ENCODE results near the gene TOP1. TPM values are rescaled to one million over a fixed set of nuclear protein-coding genes. Genes with fewer than 3 reads are reported as not detected.
A peak's percentile ranks its signal among the peaks of the same experiment; 100 is the strongest.

TOP1 gene
- total RNA-seq, 1 donor from 2014 or later = 72.7 TPM

- Mint-ChIP-seq H3K27ac (ENCODE audit: unreplicated experiment) (no peak overlapping the region), H3K4me1 (ENCODE audit: unreplicated experiment) (peaks cover 32% of the 10 kb centered on the region), H3K36me3 (ENCODE audit: low read depth, unreplicated experiment) (peaks cover 7% of the 10 kb centered on the region), H3K27me3 (ENCODE audit: unreplicated experiment) (peaks cover 2% of the 10 kb centered on the region), H3K9me3 (ENCODE audit: unreplicated experiment) (no peaks in the 10 kb centered on the region), H3K4me3 (ENCODE audit: unreplicated experiment) (peak overlapping the region; percentile 62)
- TF ChIP-seq CTCF (IDR thresholded peaks at IDR 0.05; ENCODE audit: unreplicated experiment) = no peak
- no peak for DNase-seq (ENCODE audit: low spot score)
Measured at GRCh38 chr20:41027872-41028358, 707 bp upstream of the TOP1 start.

- peak overlapping the region; percentile 98 for H3K27ac Mint-ChIP-seq (ENCODE audit: unreplicated experiment)
- peak; percentile 53 for DNase-seq (ENCODE audit: low spot score)
- no peak for TF ChIP-seq CTCF (IDR thresholded peaks at IDR 0.05; ENCODE audit: unreplicated experiment)
- peak overlapping the region; percentile 97 for H3K4me3 Mint-ChIP-seq (ENCODE audit: unreplicated experiment)
- peaks cover 7% of the 10 kb centered on the region for H3K36me3 Mint-ChIP-seq (ENCODE audit: low read depth, unreplicated experiment)
- peaks cover 39% of the 10 kb centered on the region for H3K4me1 Mint-ChIP-seq (ENCODE audit: unreplicated experiment)
- peaks cover 2% of the 10 kb centered on the region for H3K27me3 Mint-ChIP-seq (ENCODE audit: unreplicated experiment)
- no peaks in the 10 kb centered on the region for H3K9me3 Mint-ChIP-seq (ENCODE audit: unreplicated experiment)
Measured at GRCh38 chr20:41029150-41029901, 704 bp downstream of the TOP1 start.

- Mint-ChIP-seq H3K27ac (ENCODE audit: unreplicated experiment) (peak overlapping the region; percentile 98), H3K27me3 (ENCODE audit: unreplicated experiment) (peaks cover 2% of the 10 kb centered on the region), H3K4me1 (ENCODE audit: unreplicated experiment) (peaks cover 43% of the 10 kb centered on the region), H3K4me3 (ENCODE audit: unreplicated experiment) (peak overlapping the region; percentile 97), H3K36me3 (ENCODE audit: low read depth, unreplicated experiment) (peaks cover 7% of the 10 kb centered on the region), H3K9me3 (ENCODE audit: unreplicated experiment) (no peaks in the 10 kb centered on the region)
- no peak for DNase-seq (ENCODE audit: low spot score)
- TF ChIP-seq CTCF (IDR thresholded peaks at IDR 0.05; ENCODE audit: unreplicated experiment) = no peak
Measured at GRCh38 chr20:41030061-41030460, 1.4 kb downstream of the TOP1 start.

GRCh38 chr20:41030531-41031242 is 2.1 kb downstream of the TOP1 start:
- TF ChIP-seq CTCF (IDR thresholded peaks at IDR 0.05; ENCODE audit: unreplicated experiment) = no peak
- no peak for DNase-seq (ENCODE audit: low spot score)
- Mint-ChIP-seq H3K4me3 (ENCODE audit: unreplicated experiment) (peak overlapping the region; percentile 97), H3K9me3 (ENCODE audit: unreplicated experiment) (no peaks in the 10 kb centered on the region), H3K27me3 (ENCODE audit: unreplicated experiment) (peaks cover 2% of the 10 kb centered on the region), H3K4me1 (ENCODE audit: unreplicated experiment) (peaks cover 43% of the 10 kb centered on the region), H3K27ac (ENCODE audit: unreplicated experiment) (peak overlapping the region; percentile 98), H3K36me3 (ENCODE audit: low read depth, unreplicated experiment) (peaks cover 7% of the 10 kb centered on the region)

GRCh38 chr20:41031243-41031619 is 2.6 kb downstream of the TOP1 start:
- no peak for TF ChIP-seq CTCF (IDR thresholded peaks at IDR 0.05; ENCODE audit: unreplicated experiment)
- Mint-ChIP-seq H3K9me3 (ENCODE audit: unreplicated experiment) (no peaks in the 10 kb centered on the region), H3K27ac (ENCODE audit: unreplicated experiment) (no peak overlapping the region), H3K27me3 (ENCODE audit: unreplicated experiment) (peaks cover 2% of the 10 kb centered on the region), H3K36me3 (ENCODE audit: low read depth, unreplicated experiment) (peaks cover 10% of the 10 kb centered on the region), H3K4me1 (ENCODE audit: unreplicated experiment) (peaks cover 45% of the 10 kb centered on the region), H3K4me3 (ENCODE audit: unreplicated experiment) (peak overlapping the region; percentile 97)
- no peak for DNase-seq (ENCODE audit: low spot score)
